CD4-positive, CD25-positive, alpha-beta regulatory T cell (primary cell): Measurements from ENCODE around the gene MOCOS. TPM values are rescaled to one million over a fixed set of nuclear protein-coding genes. Genes with fewer than 3 reads are reported as not detected.

Source experiments
- ATAC-seq, 2 donors: fragments of 150-1000 bp; cut with Tn5 transposase; one replicate each; pipeline ENCODE4 v1.10.0; 2021; ENCODE audit warnings: low read depth in 2 of 2, moderate number of reproducible peaks in 2 of 2, moderate library complexity in 1 of 2
- DNase-seq, 3 donors: peaks; one replicate each; pipeline versions ENCODE4 v3.0.0 to v3.0.0-alpha.2; 2012 to 2022; ENCODE audit warnings: mixed read lengths in 1 of 3
- H3K27ac ChIP-seq: one replicate; pipeline ENCODE4 v1.7.0; 2013; ENCODE audit warnings: mild to moderate bottlenecking, low read length; ENCODE audit not compliant: insufficient read depth, poor library complexity, severe bottlenecking
- H3K27me3 ChIP-seq: one replicate; pipeline ENCODE4 v1.7.0; 2013; ENCODE audit warnings: low read length; ENCODE audit not compliant: control insufficient read depth, insufficient read depth
- H3K36me3 ChIP-seq: one replicate; pipeline ENCODE4 v1.7.0; 2013; ENCODE audit warnings: mild to moderate bottlenecking, low read length, moderate library complexity; ENCODE audit not compliant: control insufficient read depth, insufficient read depth
- H3K4me1 ChIP-seq: 2 replicates; pipeline ENCODE4 v1.7.0; 2013; ENCODE audit warnings: mild to moderate bottlenecking, low read length; ENCODE audit not compliant: insufficient read depth, control insufficient read depth, poor library complexity, severe bottlenecking
- H3K4me3 ChIP-seq: one replicate; pipeline ENCODE4 v1.7.0; 2013; ENCODE audit warnings: low read depth, mild to moderate bottlenecking, low read length, moderate library complexity
- H3K9me3 ChIP-seq, 2 experiments: 1 replicate in 1 of 2; 2 replicates in 1 of 2; pipeline ENCODE4 v1.7.0; 2013; ENCODE audit warnings: low read length in 2 of 2, mild to moderate bottlenecking in 1 of 2, moderate library complexity in 1 of 2; ENCODE audit not compliant: control insufficient read depth in 2 of 2
- H3K27ac Mint-ChIP-seq, 3 donors: one replicate each; pipeline ENCODE4 v1.8.0; 2020 to 2022; ENCODE audit warnings: mild to moderate bottlenecking in 3 of 3, mixed read lengths in 3 of 3, moderate library complexity in 2 of 3
- H3K27me3 Mint-ChIP-seq: one replicate; pipeline ENCODE4 v1.8.0; 2022; ENCODE audit warnings: mild to moderate bottlenecking, mixed read lengths
- H3K36me3 Mint-ChIP-seq: one replicate; pipeline ENCODE4 v1.8.0; 2020; ENCODE audit warnings: mixed read lengths
- H3K4me1 Mint-ChIP-seq, 4 donors: one replicate each; pipeline ENCODE4 v1.8.0; 2020 to 2022; ENCODE audit warnings: mixed read lengths in 4 of 4, mild to moderate bottlenecking in 1 of 4
- H3K4me3 Mint-ChIP-seq, 4 donors: one replicate each; pipeline ENCODE4 v1.8.0; 2020 to 2022; ENCODE audit warnings: mild to moderate bottlenecking in 4 of 4, mixed read lengths in 4 of 4, moderate library complexity in 3 of 4
- H3K9me3 Mint-ChIP-seq, 7 donors: one replicate each; pipeline ENCODE4 v1.8.0; 2020 to 2022; ENCODE audit warnings: mixed read lengths in 7 of 7, mild to moderate bottlenecking in 3 of 7, moderate library complexity in 2 of 7
- polyA plus RNA-seq, 4 donors: library from polyadenylated mRNA; unstranded; fragments of 300-500 nt; fragmentation: Illumina TruSeq; gene quantifications; one replicate each; pipeline ENCODE4 v1.2.3, GENCODE V29; 2021
- total RNA-seq: library from RNA; stranded (reverse); gene quantifications from one replicate; pipeline ENCODE4 v1.2.3, GENCODE V29; 2022

The MOCOS gene
- total and polyA plus RNA-seq, 5 donors from 2014 or later: 0.02 TPM; not detected in 4

DNA sequence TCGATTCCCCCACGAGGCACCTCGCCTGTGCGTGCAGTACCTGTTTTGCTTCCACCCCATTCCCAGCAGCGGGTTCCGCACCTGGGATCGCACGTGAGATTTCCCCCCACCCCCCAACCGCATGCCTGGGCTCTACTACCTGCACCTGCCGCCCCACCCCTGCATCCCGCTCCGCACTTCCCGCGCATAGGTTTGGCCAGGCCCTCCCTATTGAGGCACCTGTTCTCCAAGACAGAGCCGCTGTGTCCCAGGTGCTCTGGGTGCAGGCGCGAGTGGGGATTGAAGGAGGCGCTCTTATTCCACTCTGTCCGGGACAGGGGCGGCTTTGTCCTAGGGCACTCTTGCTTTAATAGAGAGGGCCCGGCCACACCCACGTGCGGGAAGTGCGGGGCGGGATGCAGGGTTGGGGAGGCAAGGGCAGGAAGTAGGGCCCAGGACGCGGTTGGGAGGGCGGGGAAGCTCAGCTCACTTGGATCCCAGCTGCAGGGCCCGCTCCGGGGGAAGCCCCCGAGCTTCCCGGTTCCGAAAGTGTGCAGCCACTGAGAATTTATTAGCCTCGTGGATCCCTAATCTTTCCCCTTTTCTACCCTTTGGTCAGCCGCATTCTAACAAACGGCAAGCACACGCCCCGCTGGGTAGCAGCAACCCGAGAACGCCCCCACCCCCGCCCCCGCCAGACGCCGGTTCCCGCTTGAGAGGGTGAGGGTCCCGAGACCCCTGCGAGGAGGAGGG, 670 bp upstream of the MOCOS start:
- peak overlapping the region; percentile 36 to 89 (median 82) for H3K4me3 Mint-ChIP-seq

DNA sequence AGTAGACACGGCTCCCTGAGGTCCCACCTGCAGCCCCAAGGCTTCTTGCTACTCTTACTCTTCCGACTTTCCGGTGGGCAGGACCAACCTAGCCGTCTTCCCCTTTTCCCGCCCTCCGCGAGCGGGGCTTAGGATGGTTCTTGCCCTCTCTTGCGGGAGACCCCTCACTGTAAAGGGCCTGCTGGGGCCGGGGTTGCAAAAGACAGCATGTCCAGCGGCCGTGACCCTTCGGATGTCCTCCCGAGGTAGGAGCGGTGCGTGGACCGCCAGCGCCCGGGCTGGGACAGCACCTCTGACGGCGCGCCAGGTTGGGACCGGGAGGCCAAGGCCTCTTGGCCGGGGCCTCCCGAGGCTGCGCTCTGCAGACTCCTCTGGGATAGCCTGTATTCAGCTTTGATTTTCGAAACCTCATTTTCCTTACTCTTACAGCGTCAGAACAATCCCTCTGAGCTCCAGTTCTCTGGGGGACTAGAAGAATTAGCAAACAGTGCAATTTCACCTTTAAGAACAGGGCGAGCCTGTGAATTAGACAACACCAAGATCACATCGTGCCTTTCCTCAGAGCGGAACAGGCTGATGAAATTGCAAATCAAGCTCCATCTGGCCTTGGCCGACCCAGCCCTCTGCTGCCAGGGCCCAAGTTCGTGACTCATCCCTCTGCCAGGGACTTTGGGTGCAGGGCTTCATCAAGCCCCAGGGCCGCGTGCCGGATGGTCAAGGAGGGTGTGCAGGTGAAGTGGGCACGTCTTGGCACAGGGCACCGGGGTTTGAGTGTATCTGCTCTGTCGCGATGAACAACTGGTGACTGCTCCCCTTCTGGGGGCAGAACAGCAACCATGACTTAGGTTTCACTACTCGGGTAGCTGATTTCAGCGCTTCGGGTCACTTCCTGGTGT, 777 bp downstream of the MOCOS start:
- Mint-ChIP-seq H3K4me1 (peaks cover 0 to 24% (median 7%) of the 10 kb centered on the region in 4 donors), H3K27ac (peak overlapping the region in 1 of 3 donors; percentile 11), H3K9me3 (peaks cover 0 to 4% (median 0%) of the 10 kb centered on the region in 7 donors), H3K36me3 (no peaks in the 10 kb centered on the region), H3K27me3 (peaks cover 37% of the 10 kb centered on the region), H3K4me3 (peak overlapping the region; percentile 36 to 86 (median 82))
- peaks cover 14% of the 10 kb centered on the region for H3K27me3 ChIP-seq
- H3K27ac ChIP-seq: no peak overlapping the region
- DNase-seq (peak in 1 of 3 donors; percentile 10), ATAC-seq (peak; percentile 24 to 37)
- H3K4me3 ChIP-seq: peak overlapping the region; percentile 55
- H3K36me3 ChIP-seq: no peaks in the 10 kb centered on the region
- peaks cover 17% of the 10 kb centered on the region for H3K4me1 ChIP-seq
- no peaks in the 10 kb centered on the region for H3K9me3 ChIP-seq

More for the DNA sequence above, 670 bp upstream of the MOCOS start:
- H3K4me3 ChIP-seq: peak overlapping the region; percentile 67
- H3K36me3 Mint-ChIP-seq: no peaks in the 10 kb centered on the region
- H3K27ac Mint-ChIP-seq: no peak overlapping the region
- no peaks in the 10 kb centered on the region for H3K36me3 ChIP-seq
- no peaks in the 10 kb centered on the region for H3K9me3 ChIP-seq
- peaks cover 0 to 7% (median 0%) of the 10 kb centered on the region in 7 donors for H3K9me3 Mint-ChIP-seq
- DNase-seq (peak in 1 of 3 donors; percentile 24), ATAC-seq (peak in 1 of 2 donors; percentile 22)
- peaks cover 30% of the 10 kb centered on the region for H3K27me3 Mint-ChIP-seq
- peaks cover 0 to 24% (median 7%) of the 10 kb centered on the region in 4 donors for H3K4me1 Mint-ChIP-seq
- H3K4me1 ChIP-seq: peaks cover 17% of the 10 kb centered on the region
- no peak overlapping the region for H3K27ac ChIP-seq
- peaks cover 14% of the 10 kb centered on the region for H3K27me3 ChIP-seq

DNA sequence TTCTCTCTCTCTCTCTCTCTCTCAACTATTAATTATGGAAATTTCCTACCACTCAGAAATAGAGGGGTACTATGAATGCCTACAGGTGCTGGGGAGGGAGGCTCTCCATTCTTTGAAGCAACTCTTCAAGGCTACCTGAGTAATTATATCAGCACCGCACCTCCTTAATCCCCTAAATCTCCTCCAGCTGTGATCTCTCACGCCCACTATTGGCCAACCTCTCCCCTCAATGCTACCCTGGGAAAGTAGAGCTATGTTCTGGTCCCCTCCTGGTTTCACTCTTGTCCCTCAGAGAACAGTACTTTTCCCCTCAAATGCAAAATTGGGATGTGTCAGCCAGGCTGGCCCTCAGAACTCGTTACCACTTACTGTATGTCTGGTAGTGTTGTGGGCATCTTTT, 1.6 kb downstream of the MOCOS start:
- H3K27ac Mint-ChIP-seq: no peak overlapping the region

DNA sequence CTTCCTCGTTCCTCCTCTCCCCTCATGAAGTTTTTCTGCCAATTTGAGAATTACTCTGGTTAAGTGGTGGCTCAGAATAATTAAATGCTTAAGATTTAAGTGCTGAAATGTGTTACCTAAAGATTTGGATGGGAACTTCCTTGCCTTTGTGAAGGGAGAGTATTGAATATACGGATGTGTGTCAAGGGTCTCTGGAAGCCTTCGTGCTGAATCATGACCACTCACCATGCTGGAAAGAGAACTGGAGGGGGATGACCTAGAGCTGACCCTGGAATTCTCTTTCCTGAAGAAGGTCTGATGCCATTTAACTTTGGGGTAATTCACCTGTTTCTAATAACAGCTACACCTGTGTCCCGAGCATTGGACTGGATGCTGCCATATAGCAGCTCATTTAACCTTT, 2.2 kb downstream of the MOCOS start:
- Histone ChIP-seq H3K36me3 (no peaks in the 10 kb centered on the region), H3K4me3 (no peak overlapping the region), H3K9me3 (no peaks in the 10 kb centered on the region), H3K27ac (no peak overlapping the region), H3K4me1 (peaks cover 17% of the 10 kb centered on the region), H3K27me3 (peaks cover 14% of the 10 kb centered on the region)
- ATAC-seq (no peak), DNase-seq (no peak)
- H3K27ac Mint-ChIP-seq: no peak overlapping the region
- H3K9me3 Mint-ChIP-seq: no peaks in the 10 kb centered on the region
- peaks cover 0 to 24% (median 4%) of the 10 kb centered on the region in 4 donors for H3K4me1 Mint-ChIP-seq
- H3K27me3 Mint-ChIP-seq: peaks cover 37% of the 10 kb centered on the region
- H3K36me3 Mint-ChIP-seq: no peaks in the 10 kb centered on the region
- H3K4me3 Mint-ChIP-seq: peak overlapping the region in 2 of 4 donors; percentile 36 to 44

More for the DNA sequence above, 1.6 kb downstream of the MOCOS start:
- no peak for DNase-seq
- H3K36me3 ChIP-seq: no peaks in the 10 kb centered on the region
- Mint-ChIP-seq H3K4me1 (peaks cover 0 to 24% (median 6%) of the 10 kb centered on the region in 4 donors), H3K4me3 (peak overlapping the region; percentile 36 to 86 (median 82)), H3K9me3 (peaks cover 0 to 2% (median 0%) of the 10 kb centered on the region in 7 donors), H3K27me3 (peaks cover 37% of the 10 kb centered on the region), H3K36me3 (no peaks in the 10 kb centered on the region)
- H3K27ac ChIP-seq: no peak overlapping the region
- H3K4me3 ChIP-seq: no peak overlapping the region
- no peak for ATAC-seq
- H3K9me3 ChIP-seq: no peaks in the 10 kb centered on the region
- H3K27me3 ChIP-seq: peaks cover 14% of the 10 kb centered on the region
- H3K4me1 ChIP-seq: peaks cover 17% of the 10 kb centered on the region

DNA sequence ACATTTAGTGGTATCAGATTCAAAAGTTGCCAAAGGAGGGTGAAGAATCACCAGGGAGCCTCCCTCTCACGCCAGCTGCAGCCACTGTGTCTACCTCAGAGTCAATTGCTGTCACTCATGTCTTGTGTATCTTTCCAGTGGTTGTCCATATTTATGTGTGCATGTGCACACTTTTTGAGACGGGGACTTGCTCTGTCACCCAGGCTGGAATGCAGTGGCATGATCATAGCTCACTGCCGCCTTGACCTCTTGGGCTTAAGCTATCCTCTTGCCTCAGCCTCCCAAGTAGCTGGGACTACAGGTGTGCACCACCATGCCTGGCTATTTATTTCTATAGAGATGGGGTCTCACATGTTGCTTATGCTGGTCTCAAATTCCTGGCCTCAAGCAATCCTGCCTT, 4.0 kb downstream of the MOCOS start:
- Mint-ChIP-seq H3K4me3 (peak overlapping the region in 2 of 4 donors; percentile 0 to 63), H3K4me1 (peaks cover 0 to 18% (median 4%) of the 10 kb centered on the region in 4 donors), H3K9me3 (no peaks in the 10 kb centered on the region), H3K27me3 (peaks cover 29% of the 10 kb centered on the region), H3K36me3 (no peaks in the 10 kb centered on the region), H3K27ac (no peak overlapping the region)
- DNase-seq (no peak), ATAC-seq (no peak)
- Histone ChIP-seq H3K36me3 (no peaks in the 10 kb centered on the region), H3K9me3 (no peaks in the 10 kb centered on the region), H3K27me3 (peaks cover 11% of the 10 kb centered on the region), H3K4me3 (no peak overlapping the region), H3K27ac (no peak overlapping the region), H3K4me1 (peaks cover 16% of the 10 kb centered on the region)

DNA sequence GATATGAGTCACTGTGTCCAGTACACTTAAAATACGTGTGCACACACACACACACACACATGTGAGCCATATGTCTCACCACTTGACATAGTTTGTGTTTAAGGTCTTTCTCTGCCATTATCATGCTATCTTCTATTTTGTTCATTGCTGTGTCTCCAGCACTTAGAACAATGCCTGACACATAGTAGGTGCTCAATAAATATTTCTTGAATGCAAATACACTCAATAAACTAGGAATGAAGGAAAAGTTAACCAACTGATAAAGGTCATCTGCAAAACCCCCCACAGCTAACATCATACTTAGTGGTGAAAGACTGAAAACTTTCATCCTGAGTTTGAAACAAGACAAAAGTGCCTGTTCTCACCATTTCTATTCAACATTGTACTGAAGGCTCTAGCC, 4.4 kb downstream of the MOCOS start:
- ATAC-seq (no peak), DNase-seq (no peak)
- Mint-ChIP-seq H3K4me3 (no peak overlapping the region), H3K27ac (no peak overlapping the region), H3K4me1 (peaks cover 0 to 14% (median 2%) of the 10 kb centered on the region in 4 donors), H3K27me3 (peaks cover 32% of the 10 kb centered on the region), H3K9me3 (no peaks in the 10 kb centered on the region), H3K36me3 (no peaks in the 10 kb centered on the region)
- no peaks in the 10 kb centered on the region for H3K36me3 ChIP-seq
- H3K27ac ChIP-seq: no peak overlapping the region
- H3K4me3 ChIP-seq: no peak overlapping the region
- peaks cover 12% of the 10 kb centered on the region for H3K4me1 ChIP-seq
- H3K27me3 ChIP-seq: peaks cover 11% of the 10 kb centered on the region
- no peaks in the 10 kb centered on the region for H3K9me3 ChIP-seq

DNA sequence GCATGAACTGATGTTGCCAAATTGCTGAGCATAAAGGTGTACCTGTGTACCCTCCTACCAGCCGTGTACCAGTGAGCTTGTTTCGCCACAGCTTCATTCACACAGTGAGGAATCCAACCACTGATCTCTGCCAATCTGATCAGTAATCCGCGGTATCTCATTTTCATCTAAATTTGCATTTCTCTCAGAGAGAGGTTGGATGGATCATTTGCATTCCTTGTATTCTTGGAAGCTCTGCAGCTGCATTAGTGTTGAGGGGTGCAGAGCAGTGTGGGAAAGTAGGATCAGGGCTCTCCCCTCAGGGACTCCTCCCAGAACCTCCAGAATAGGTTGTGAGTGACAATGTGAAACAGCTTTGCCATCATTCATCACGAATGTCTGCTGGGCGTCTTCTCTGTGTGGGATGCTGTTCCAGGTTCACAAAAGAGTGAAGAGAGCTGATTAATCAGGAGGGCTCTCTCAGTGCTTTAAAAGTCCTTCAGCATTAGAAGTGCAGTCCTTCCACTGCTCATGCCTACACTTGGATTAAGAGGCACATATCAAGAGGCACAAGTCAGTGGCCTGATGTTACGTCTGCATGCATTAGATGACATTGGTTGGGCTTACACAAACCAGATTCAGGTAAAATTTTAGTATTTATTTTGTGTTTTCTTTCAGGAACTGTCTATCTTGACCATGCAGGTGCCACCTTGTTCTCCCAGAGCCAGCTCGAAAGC, 7.5 kb downstream of the MOCOS start:
- Mint-ChIP-seq H3K4me1 (no peaks in the 10 kb centered on the region), H3K36me3 (no peaks in the 10 kb centered on the region), H3K9me3 (no peaks in the 10 kb centered on the region), H3K4me3 (no peak overlapping the region), H3K27ac (no peak overlapping the region), H3K27me3 (peaks cover 18% of the 10 kb centered on the region)
- ATAC-seq: no peak
- Histone ChIP-seq H3K4me1 (no peaks in the 10 kb centered on the region), H3K9me3 (no peaks in the 10 kb centered on the region), H3K4me3 (no peak overlapping the region), H3K36me3 (no peaks in the 10 kb centered on the region), H3K27me3 (peaks cover 4% of the 10 kb centered on the region), H3K27ac (no peak overlapping the region)
- DNase-seq: no peak
